Activated naive CD8-positive, alpha-beta T cell treated with anti-CD3 and anti-CD28 coated beads, Interleukin-2, amount 10 ng/mL, durations not matched to agents 7 days and 5 days (primary cell): ENCODE data around the gene RXRA. TPM values are rescaled to one million over a fixed set of nuclear protein-coding genes. Genes with fewer than 3 reads are reported as not detected.

Source experiments
- ATAC-seq: fragments of 150-1000 bp; cut with Tn5 transposase; one replicate; pipeline ENCODE4 v1.10.0; 2021; ENCODE audit warnings: low read depth, moderate library complexity
- POLR2A ChIA-PET: fragments of 350-600 bp; sonication (Branson Sonifier 250); formaldehyde crosslinking; loops from one replicate; lab custom pipeline; 2021; ENCODE audit warnings: antibody characterized with exemption; lab: Charles Lee
- DNase-seq: peaks from one replicate; pipeline ENCODE4 v3.0.0; 2021
- H3K27ac Mint-ChIP-seq: one replicate; pipeline ENCODE4 v1.8.0; 2022; ENCODE audit warnings: mild to moderate bottlenecking, mixed read lengths
- H3K27me3 Mint-ChIP-seq: one replicate; pipeline ENCODE4 v1.8.0; 2022; ENCODE audit warnings: mild to moderate bottlenecking, moderate library complexity, mixed read lengths
- H3K36me3 Mint-ChIP-seq: one replicate; pipeline ENCODE4 v1.8.0; 2021; ENCODE audit warnings: mild to moderate bottlenecking, mixed read lengths
- H3K4me1 Mint-ChIP-seq: one replicate; pipeline ENCODE4 v1.8.0; 2021; ENCODE audit warnings: mixed read lengths
- H3K4me3 Mint-ChIP-seq: one replicate; pipeline ENCODE4 v1.8.0; 2022; ENCODE audit warnings: mild to moderate bottlenecking, moderate library complexity, mixed read lengths
- H3K9me3 Mint-ChIP-seq: one replicate; pipeline ENCODE4 v1.8.0; 2021; ENCODE audit warnings: mixed read lengths
- total RNA-seq, 2 experiments: library from RNA; stranded (reverse); gene quantifications; one replicate each; pipeline ENCODE4 v1.2.3, GENCODE V29; 2021

Gene RXRA
- total RNA-seq, 2 experiments from 2014 or later: 5.6 to 7.1 TPM

- ATAC-seq (no peak), DNase-seq (no peak)
- Mint-ChIP-seq H3K9me3 (no peaks in the 10 kb centered on the region), H3K4me1 (peaks cover 2% of the 10 kb centered on the region), H3K4me3 (no peak overlapping the region), H3K36me3 (no peaks in the 10 kb centered on the region), H3K27me3 (peaks cover 34% of the 10 kb centered on the region), H3K27ac (no peak overlapping the region)
- POLR2A ChIA-PET: no interaction called here
Measured at GRCh38 chr9:134328341-134328840, 2.1 kb downstream of the RXRA start.

- peaks cover 28% of the 10 kb centered on the region for H3K27me3 Mint-ChIP-seq
- ATAC-seq: no peak
- no peaks in the 10 kb centered on the region for H3K9me3 Mint-ChIP-seq
Measured at GRCh38 chr9:134328841-134329575, 2.8 kb downstream of the RXRA start.

DNA sequence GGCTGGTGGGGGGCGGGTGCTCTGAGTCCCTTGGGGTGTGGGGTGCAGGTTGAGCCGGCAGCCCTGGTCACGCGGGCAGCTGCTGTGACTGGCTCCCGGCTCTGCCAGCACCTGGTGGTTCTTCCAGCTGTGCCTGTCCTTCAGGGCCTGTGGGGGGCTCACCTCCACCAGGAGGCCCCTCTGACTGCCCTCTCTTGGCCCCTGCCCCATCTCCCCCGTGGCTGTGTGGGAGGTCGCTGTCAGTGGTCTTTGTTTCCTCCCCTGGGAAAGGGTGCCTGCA is 3.3 kb downstream of the RXRA start:
- POLR2A ChIA-PET: no interaction called here
- no peak overlapping the region for H3K4me3 Mint-ChIP-seq
- no peak for DNase-seq
- H3K9me3 Mint-ChIP-seq: no peaks in the 10 kb centered on the region
- no peaks in the 10 kb centered on the region for H3K36me3 Mint-ChIP-seq
- no peak overlapping the region for H3K27ac Mint-ChIP-seq
- H3K4me1 Mint-ChIP-seq: peaks cover 2% of the 10 kb centered on the region
- ATAC-seq: no peak
- H3K27me3 Mint-ChIP-seq: peaks cover 23% of the 10 kb centered on the region

More at GRCh38 chr9:134328841-134329575, 2.8 kb downstream of the RXRA start:
- no peak overlapping the region for H3K4me3 Mint-ChIP-seq
- POLR2A ChIA-PET: no interaction called here
- H3K27ac Mint-ChIP-seq: no peak overlapping the region
- no peak for DNase-seq
- peaks cover 2% of the 10 kb centered on the region for H3K4me1 Mint-ChIP-seq
- H3K36me3 Mint-ChIP-seq: no peaks in the 10 kb centered on the region

DNA sequence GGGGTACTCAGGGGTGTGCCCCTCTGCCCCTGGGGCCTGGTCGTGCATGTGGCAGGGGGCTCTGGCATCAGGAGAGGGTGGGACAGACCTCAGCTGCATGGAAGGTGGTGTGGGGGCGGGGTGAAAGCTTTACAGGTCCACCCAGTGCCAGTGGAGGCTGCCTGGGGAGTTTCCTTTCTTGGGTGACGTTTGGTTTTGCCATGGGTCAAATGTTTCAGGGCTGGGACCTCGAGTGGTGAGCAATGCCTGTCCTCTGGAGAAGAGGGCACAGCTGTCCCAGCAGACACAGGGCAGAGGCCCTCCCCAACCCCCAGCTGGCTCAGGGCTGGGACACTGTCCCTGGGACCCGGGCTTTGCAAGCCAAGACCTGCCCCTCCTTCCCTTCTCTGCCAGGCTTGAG is 3.6 kb downstream of the RXRA start:
- Mint-ChIP-seq H3K27me3 (peaks cover 21% of the 10 kb centered on the region), H3K4me3 (no peak overlapping the region), H3K9me3 (no peaks in the 10 kb centered on the region), H3K27ac (no peak overlapping the region), H3K4me1 (no peaks in the 10 kb centered on the region), H3K36me3 (no peaks in the 10 kb centered on the region)
- DNase-seq: no peak
- no peak for ATAC-seq
- POLR2A ChIA-PET: no interaction called here

- no peaks in the 10 kb centered on the region for H3K36me3 Mint-ChIP-seq
- DNase-seq: no peak
- no peaks in the 10 kb centered on the region for H3K9me3 Mint-ChIP-seq
- no peak for ATAC-seq
- peaks cover 17% of the 10 kb centered on the region for H3K27me3 Mint-ChIP-seq
- POLR2A ChIA-PET: no interaction called here
- H3K27ac Mint-ChIP-seq: no peak overlapping the region
- no peaks in the 10 kb centered on the region for H3K4me1 Mint-ChIP-seq
- H3K4me3 Mint-ChIP-seq: no peak overlapping the region
Measured at GRCh38 chr9:134330590-134330989, 4.3 kb downstream of the RXRA start.

GRCh38 chr9:134331186-134332025 is 5.2 kb downstream of the RXRA start:
- Mint-ChIP-seq H3K4me1 (no peaks in the 10 kb centered on the region), H3K4me3 (no peak overlapping the region), H3K27ac (no peak overlapping the region), H3K9me3 (no peaks in the 10 kb centered on the region), H3K27me3 (peaks cover 16% of the 10 kb centered on the region), H3K36me3 (no peaks in the 10 kb centered on the region)
- ATAC-seq: no peak
- POLR2A ChIA-PET: no interaction called here
- no peak for DNase-seq

- Mint-ChIP-seq H3K27ac (no peak overlapping the region), H3K4me1 (no peaks in the 10 kb centered on the region), H3K36me3 (no peaks in the 10 kb centered on the region), H3K9me3 (no peaks in the 10 kb centered on the region), H3K27me3 (peaks cover 14% of the 10 kb centered on the region), H3K4me3 (no peak overlapping the region)
- DNase-seq: no peak
- ATAC-seq: no peak
- POLR2A ChIA-PET: no interaction called here
Measured at GRCh38 chr9:134332266-134332665, 6.0 kb downstream of the RXRA start.

DNA sequence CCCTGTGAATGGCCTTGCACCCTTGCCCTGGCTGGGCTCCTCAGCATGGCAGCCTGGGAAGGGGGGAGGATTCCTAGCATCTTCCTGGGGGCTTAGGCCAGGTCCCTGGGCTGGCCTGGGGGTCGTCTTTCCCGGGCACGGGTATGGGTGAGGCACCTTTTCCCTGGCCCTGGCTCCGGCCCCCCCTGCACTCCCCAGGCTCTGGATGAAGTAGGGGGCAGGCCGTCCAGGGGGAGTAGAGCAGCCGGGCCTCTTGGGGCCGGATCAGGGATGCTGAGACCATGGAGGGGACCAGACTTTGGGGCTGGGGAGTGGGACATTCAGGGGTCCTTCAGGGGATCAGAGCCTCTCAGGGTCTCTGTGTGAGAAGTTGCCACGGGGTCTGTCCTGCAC is 6.6 kb downstream of the RXRA start:
- no peak for ATAC-seq

GRCh38 chr9:134333234-134333873 is 7.1 kb downstream of the RXRA start:
- H3K9me3 Mint-ChIP-seq: no peaks in the 10 kb centered on the region
- no peak overlapping the region for H3K27ac Mint-ChIP-seq
- no peaks in the 10 kb centered on the region for H3K4me1 Mint-ChIP-seq
- H3K27me3 Mint-ChIP-seq: peaks cover 3% of the 10 kb centered on the region
- H3K4me3 Mint-ChIP-seq: no peak overlapping the region
- H3K36me3 Mint-ChIP-seq: no peaks in the 10 kb centered on the region
- POLR2A ChIA-PET: no interaction called here
- no peak for DNase-seq
- ATAC-seq: no peak

More for the DNA sequence above, 6.6 kb downstream of the RXRA start:
- Mint-ChIP-seq H3K4me1 (no peaks in the 10 kb centered on the region), H3K4me3 (no peak overlapping the region), H3K36me3 (no peaks in the 10 kb centered on the region), H3K27ac (no peak overlapping the region), H3K9me3 (no peaks in the 10 kb centered on the region), H3K27me3 (peaks cover 8% of the 10 kb centered on the region)
- POLR2A ChIA-PET: no interaction called here
- DNase-seq: no peak

GRCh38 chr9:134333874-134334581 is 7.8 kb downstream of the RXRA start:
- H3K27ac Mint-ChIP-seq: no peak overlapping the region
- POLR2A ChIA-PET: no interaction called here
- H3K9me3 Mint-ChIP-seq: no peaks in the 10 kb centered on the region
- H3K27me3 Mint-ChIP-seq: peaks cover 1% of the 10 kb centered on the region
- ATAC-seq (no peak), DNase-seq (no peak)
- no peaks in the 10 kb centered on the region for H3K36me3 Mint-ChIP-seq
- no peak overlapping the region for H3K4me3 Mint-ChIP-seq
- no peaks in the 10 kb centered on the region for H3K4me1 Mint-ChIP-seq

- Mint-ChIP-seq H3K9me3 (no peaks in the 10 kb centered on the region), H3K36me3 (no peaks in the 10 kb centered on the region), H3K4me3 (no peak overlapping the region), H3K4me1 (no peaks in the 10 kb centered on the region), H3K27me3 (peaks cover 1% of the 10 kb centered on the region), H3K27ac (no peak overlapping the region)
- no peak for DNase-seq
- no peak for ATAC-seq
- POLR2A ChIA-PET: no interaction called here
Measured at GRCh38 chr9:134335061-134335460, 8.8 kb downstream of the RXRA start.

DNA sequence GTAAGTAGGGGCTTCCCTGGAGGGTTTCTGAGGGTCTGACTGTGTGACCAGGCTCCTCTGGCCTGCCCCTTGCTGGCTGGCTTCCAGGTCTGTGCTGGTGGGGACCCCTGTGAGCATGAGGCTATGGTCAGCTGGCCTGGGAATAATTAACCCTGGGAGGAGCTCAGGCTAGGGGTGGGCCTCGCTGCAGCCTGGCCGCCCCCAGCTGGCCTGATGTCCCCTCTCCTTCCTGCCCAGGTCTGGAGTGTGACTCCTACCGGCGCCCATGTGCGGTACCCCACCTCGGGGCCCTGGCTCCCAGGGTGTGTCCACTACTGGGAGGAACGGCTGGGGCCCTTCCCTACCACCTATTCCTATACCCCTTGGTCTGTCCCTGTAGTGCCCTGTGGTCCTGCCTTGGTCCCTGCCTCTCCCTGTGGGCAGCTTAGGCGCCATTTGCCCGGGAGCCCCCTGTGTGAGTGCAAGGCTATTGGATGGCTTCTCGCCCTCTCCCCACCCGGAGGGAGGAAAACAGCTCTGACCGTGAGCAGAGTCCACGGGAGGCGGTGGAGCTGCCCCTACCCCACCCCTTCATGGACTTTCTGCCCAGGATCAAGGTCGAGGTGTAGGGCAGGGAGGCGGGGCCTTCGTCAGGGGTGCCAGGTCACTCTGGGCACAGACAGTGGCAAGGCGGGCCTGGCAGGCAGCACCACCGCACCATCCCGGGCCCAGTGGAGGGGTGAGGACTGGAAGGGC is 9.4 kb downstream of the RXRA start:
- H3K9me3 Mint-ChIP-seq: no peaks in the 10 kb centered on the region
- H3K4me3 Mint-ChIP-seq: no peak overlapping the region
- no peak overlapping the region for H3K27ac Mint-ChIP-seq
- H3K4me1 Mint-ChIP-seq: no peaks in the 10 kb centered on the region
- no peaks in the 10 kb centered on the region for H3K36me3 Mint-ChIP-seq
- peaks cover 1% of the 10 kb centered on the region for H3K27me3 Mint-ChIP-seq
- POLR2A ChIA-PET: no interaction called here
- ATAC-seq: no peak
- no peak for DNase-seq

GRCh38 chr9:134336228-134336627 is 10.0 kb downstream of the RXRA start:
- ATAC-seq: no peak
- no peak for DNase-seq
- Mint-ChIP-seq H3K27me3 (peaks cover 1% of the 10 kb centered on the region), H3K4me3 (no peak overlapping the region), H3K27ac (no peak overlapping the region), H3K36me3 (no peaks in the 10 kb centered on the region), H3K4me1 (no peaks in the 10 kb centered on the region), H3K9me3 (no peaks in the 10 kb centered on the region)
- POLR2A ChIA-PET: no interaction called here
